Measurements from ENCODE around the gene COMMD9.
"Not testable (repeated sequence)": the region's sequence is repeated elsewhere in the genome, so short reads cannot be mapped to it uniquely, and the experiment has no call there.

COMMD9 gene

GRCh38 chr11:36289226-36289852, at the start of gene COMMD9:
COMMD9 (minus strand) TSS chr11:36289424; CDS start chr11:36289412, 12 bp downstream.
- peak; percentile 44 for DNase-seq

- DNase-seq, result no peak
These were observed 44.7 kb upstream of the COMMD9 start for GRCh38 chr11:36333897-36334296.

- DNase-seq, result no peak
These were observed 44.2 kb upstream of the COMMD9 start for GRCh38 chr11:36333468-36333867.

GRCh38 chr11:36330411-36330810, 41.2 kb upstream of the COMMD9 start:
- DNase-seq, result no peak

GRCh38 chr11:36328966-36329673, 39.9 kb upstream of the COMMD9 start:
- DNase-seq, result no peak

GRCh38 chr11:36326524-36327419, 37.5 kb upstream of the COMMD9 start:
- no peak for DNase-seq

- not testable (repeated sequence) for DNase-seq
These were observed 36.2 kb upstream of the COMMD9 start for GRCh38 chr11:36325403-36325802.

GRCh38 chr11:36324956-36325355, 35.7 kb upstream of the COMMD9 start:
- DNase-seq, result not testable (repeated sequence)

- no peak for DNase-seq
These were observed 28.8 kb upstream of the COMMD9 start for GRCh38 chr11:36317992-36318391.

GRCh38 chr11:36316049-36316448, 26.8 kb upstream of the COMMD9 start:
- DNase-seq, result no peak

- no peak for DNase-seq
These were observed 25.2 kb upstream of the COMMD9 start for GRCh38 chr11:36314434-36314767.

GRCh38 chr11:36313750-36314433, 24.7 kb upstream of the COMMD9 start:
- no peak for DNase-seq

- no peak for DNase-seq
These were observed 23.6 kb upstream of the COMMD9 start for GRCh38 chr11:36312611-36313472.

- peak; percentile 7 for DNase-seq
These were observed 22.8 kb upstream of the COMMD9 start for GRCh38 chr11:36311926-36312595.

GRCh38 chr11:36309779-36310178, 20.6 kb upstream of the COMMD9 start:
- no peak for DNase-seq

- DNase-seq, result no peak
These were observed 19.4 kb upstream of the COMMD9 start for GRCh38 chr11:36308577-36308976.

GRCh38 chr11:36306888-36307287, 17.7 kb upstream of the COMMD9 start:
- no peak for DNase-seq

GRCh38 chr11:36305047-36305446, 15.8 kb upstream of the COMMD9 start:
- no peak for DNase-seq

- DNase-seq, result no peak
These were observed 15.1 kb upstream of the COMMD9 start for GRCh38 chr11:36304351-36304750.

GRCh38 chr11:36300650-36301049, 11.4 kb upstream of the COMMD9 start:
- DNase-seq, result no peak

GRCh38 chr11:36296884-36297543, 7.8 kb upstream of the COMMD9 start:
- no peak for DNase-seq
